OCI-LY7 (cell line): ENCODE data around the gene CMSS1. TPM values are rescaled to one million over a fixed set of nuclear protein-coding genes. Genes with fewer than 3 reads are reported as not detected.

Experiments used
- BruUV-seq: library from RNA; stranded (reverse); fragments of 400-500 nt; replicated peaks from 2 replicates; lab custom pipeline; 2021; lab: Mats Ljungman, UMichigan
- CTCF ChIA-PET: fragments of 300-600 bp; sonication (Branson Sonifier 250); formaldehyde crosslinking; loops from one replicate; lab custom pipeline; 2022; ENCODE audit warnings: antibody characterized with exemption; ENCODE audit not compliant: unreplicated experiment; lab: Charles Lee
- POLR2A ChIA-PET: fragments of 300-600 bp; sonication (Branson Sonifier 250); formaldehyde crosslinking; loops from one replicate; lab custom pipeline; 2022; ENCODE audit warnings: antibody characterized with exemption; lab: Charles Lee
- DNase-seq: peaks from one replicate; pipeline ENCODE4 v3.0.0-alpha.2; 2015; ENCODE audit warnings: low spot score
- H2AFZ ChIP-seq: fragments of 200-600 bp; sonication (generic), shearing (Covaris generic); 2 replicates; pipeline ENCODE4 v1.6.1; 2014; ENCODE audit warnings: mild to moderate bottlenecking, antibody characterized with exemption, low read length, moderate library complexity
- H3K27ac ChIP-seq: fragments of 200-600 bp; sonication (generic); 2 replicates; pipeline ENCODE4 v1.5.1; 2014; ENCODE audit warnings: mixed run types, low read depth, mild to moderate bottlenecking, moderate library complexity, low read length, inconsistent platforms; ENCODE audit not compliant: poor library complexity, severe bottlenecking
- H3K36me3 ChIP-seq: fragments of 200-600 bp; sonication (generic); 2 replicates; pipeline ENCODE4 v1.6.1; 2014; ENCODE audit warnings: mild to moderate bottlenecking, antibody characterized with exemption, low read length, moderate library complexity, mixed read lengths; ENCODE audit not compliant: insufficient read depth
- H3K4me1 ChIP-seq: fragments of 200-600 bp; sonication (generic); 2 replicates; pipeline ENCODE4 v1.5.1; 2014; ENCODE audit warnings: mild to moderate bottlenecking, low read length; ENCODE audit not compliant: insufficient read depth, poor library complexity, severe bottlenecking
- H3K4me2 ChIP-seq: fragments of 200-600 bp; sonication (generic); 2 replicates; pipeline ENCODE4 v1.6.1; 2014; ENCODE audit warnings: mild to moderate bottlenecking, low read length
- H3K4me3 ChIP-seq: fragments of 200-600 bp; sonication (generic); 2 replicates; pipeline ENCODE4 v1.5.1; 2014; ENCODE audit warnings: mild to moderate bottlenecking, low read depth, low read length; ENCODE audit not compliant: poor library complexity, severe bottlenecking
- H3K79me2 ChIP-seq: fragments of 200-600 bp; sonication (generic); 2 replicates; pipeline ENCODE4 v1.6.1; 2016; ENCODE audit warnings: low read depth, mild to moderate bottlenecking, low read length, moderate library complexity, mixed read lengths; ENCODE audit not compliant: insufficient read depth
- H3K9me2 ChIP-seq: fragments of 200-600 bp; sonication (generic); 2 replicates; pipeline ENCODE4 v1.6.1; 2016; ENCODE audit warnings: mild to moderate bottlenecking, low read length, mixed read lengths; ENCODE audit not compliant: insufficient read depth
- H3K9me3 ChIP-seq: fragments of 200-600 bp; sonication (generic); 2 replicates; pipeline ENCODE4 v1.6.1; 2014; ENCODE audit warnings: mild to moderate bottlenecking, mixed run types, low read length, mixed read lengths
- H4K20me1 ChIP-seq: fragments of 200-600 bp; sonication (generic); 2 replicates; pipeline ENCODE4 v1.6.1; 2014; ENCODE audit warnings: mild to moderate bottlenecking, antibody characterized with exemption, low read length, moderate library complexity, mixed read lengths; ENCODE audit not compliant: insufficient read depth
- CTCF ChIP-seq: fragments of 200-600 bp; sonication (generic); conservative IDR thresholded peaks from 2 replicates; pipeline ENCODE4 v1.5.1; 2014; ENCODE audit warnings: mild to moderate bottlenecking, antibody characterized with exemption, low read length, moderate library complexity, mixed read lengths
- EZH2phosphoT487 ChIP-seq: fragments of 200-600 bp; sonication (generic); IDR thresholded peaks from 2 replicates; pipeline ENCODE4 v1.6.1; 2018; ENCODE audit warnings: low read depth, borderline replicate concordance, mild to moderate bottlenecking, mixed run types, antibody characterized with exemption, low read length, moderate library complexity, mixed read lengths
- intact Hi-C: fragments of 100-400 bp; cut with micrococcal nuclease; formaldehyde crosslinking; loops from one replicate; pipeline ENCODE4 v1.10.0; 2022; ENCODE audit not compliant: unreplicated experiment
- total RNA-seq, 2 experiments: library from RNA; depleted of rRNA in 1 of 2; stranded (reverse); fragments of >200 nt in 1 of 2; shearing (Covaris generic) in 1 of 2; gene quantifications; 2 replicates each; pipeline ENCODE4 v1.2.3, GENCODE V29; 2014 to 2022

The CMSS1 gene
- total RNA-seq, 2 experiments from 2014 or later, result 25.7 to 46.6 TPM

GRCh38 chr3:100113723-100114412 lies 296.2 kb downstream of the CMSS1 start:
- Histone ChIP-seq H2AFZ (no peak overlapping the region), H3K4me1 (no peaks in the 10 kb centered on the region), H3K79me2 (no peaks in the 10 kb centered on the region), H3K9me3 (no peaks in the 10 kb centered on the region), H4K20me1 (no peaks in the 10 kb centered on the region; the same call in 1 of the 2 replicates), H3K36me3 (no peaks in the 10 kb centered on the region), H3K9me2 (no peaks in the 10 kb centered on the region), H3K4me2 (no peak overlapping the region), H3K4me3 (no peak overlapping the region), H3K27ac (no peak overlapping the region)
- no peak for DNase-seq
- ChIA-PET POLR2A (interaction anchor here (0.6 to 1.6 kb wide), 4 partner anchors 8 to 439 kb away, joined by 3 to 5 read pairs (median 4); no protein-coding TSS in a partner anchor), CTCF (no interaction called here)
- intact Hi-C loops, result no loop called here
- TF ChIP-seq CTCF, result no peak
- no peak for TF ChIP-seq EZH2phosphoT487
- BruUV-seq, result no TSS peak

DNA sequence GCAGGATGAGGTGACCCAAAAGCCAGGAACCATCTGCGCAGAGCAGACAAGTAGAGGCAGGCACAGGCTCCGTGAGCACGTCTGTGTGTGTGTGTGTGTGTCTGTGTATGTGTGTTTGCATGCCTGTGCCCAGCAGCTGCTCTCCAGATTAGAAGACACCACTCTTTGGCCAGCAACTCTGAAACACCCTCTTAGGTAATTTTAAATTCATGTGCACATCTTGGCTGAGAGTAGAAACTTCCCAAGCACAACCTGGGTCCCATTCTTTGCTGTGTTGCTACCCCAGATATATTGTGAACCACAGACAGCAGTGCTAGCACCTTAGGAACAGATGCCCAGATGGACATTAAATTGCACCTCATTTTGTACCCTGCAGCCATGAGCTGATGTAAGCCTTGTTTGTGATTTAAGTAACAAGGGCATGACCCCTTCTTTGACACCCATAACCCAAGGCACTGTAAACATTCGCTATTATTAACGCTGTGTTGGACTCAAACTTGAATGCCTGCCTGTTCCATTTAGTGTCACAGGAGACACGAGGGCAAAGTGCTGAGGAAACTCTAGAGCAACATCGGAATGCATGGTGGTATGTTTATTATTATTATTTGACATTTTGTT lies 296.9 kb downstream of the CMSS1 start, which contains the start of gene FILIP1L:
Gene FILIP1L (minus strand): TSS at position 89 of the 618 bp plus-strand sequence.
- Histone ChIP-seq H3K79me2 (no peaks in the 10 kb centered on the region), H3K4me2 (no peak within 1 kb of the TSS), H4K20me1 (no peaks in the 10 kb centered on the region; the same call in 1 of the 2 replicates), H3K36me3 (no peaks in the 10 kb centered on the region), H3K9me3 (no peaks in the 10 kb centered on the region), H3K4me1 (no peaks in the 10 kb centered on the region), H3K9me2 (no peaks in the 10 kb centered on the region), H3K27ac (no peak within 1 kb of the TSS), H2AFZ (no peak within 1 kb of the TSS), H3K4me3 (no peak within 1 kb of the TSS)
- BruUV-seq, result no TSS peak
- no peak for DNase-seq
- ChIA-PET POLR2A (interaction anchor here (1.0 to 1.6 kb wide), 2 partner anchors 8 to 29 kb away, joined by 5 read pairs; no protein-coding TSS in a partner anchor), CTCF (no interaction called here)
- intact Hi-C loops, result no loop called here
- no peak for TF ChIP-seq CTCF
- no peak for TF ChIP-seq EZH2phosphoT487

GRCh38 chr3:100117093-100117492 lies 299.4 kb downstream of the CMSS1 start:
- Histone ChIP-seq H3K79me2 (no peaks in the 10 kb centered on the region), H3K9me3 (no peaks in the 10 kb centered on the region), H4K20me1 (no peaks in the 10 kb centered on the region; the same call in 1 of the 2 replicates), H3K4me3 (no peak overlapping the region), H2AFZ (no peak overlapping the region), H3K36me3 (no peaks in the 10 kb centered on the region), H3K27ac (no peak overlapping the region), H3K9me2 (no peaks in the 10 kb centered on the region), H3K4me1 (no peaks in the 10 kb centered on the region), H3K4me2 (no peak overlapping the region)
- no peak for TF ChIP-seq CTCF
- no peak for TF ChIP-seq EZH2phosphoT487
- no peak for DNase-seq
- intact Hi-C loops, result no loop called here
- ChIA-PET CTCF (no interaction called here), POLR2A (interaction anchor here (1.1 kb wide), 1 partner anchor 283 kb away, joined by 3 read pairs; no protein-coding TSS in a partner anchor)
- no TSS peak for BruUV-seq
